ENCODE measurements around the gene CLCN5. TPM values are rescaled to one million over a fixed set of nuclear protein-coding genes. Genes with fewer than 3 reads are reported as not detected.

Gene CLCN5
- 10 to 100 TPM in 3 of 4 donors, 1 to 10 TPM in 1; 2.5 to 20.3 (median 17.2) TPM for total RNA-seq

GRCh38 chrX:49922291-49923241, at the start of gene CLCN5:
Gene CLCN5, plus strand, starts transcription at chrX:49922596. Its CDS starts 2,703 bp downstream, at chrX:49925299.
- H3K27ac ChIP-seq: peak within 1 kb of the TSS; percentile 65 to 79 (median 75)
- no peaks in the 10 kb centered on the region for H3K27me3 ChIP-seq
- TF ChIP-seq POLR2A (IDR thresholded peaks at IDR 0.05) (peak in 1 of 2 donors; percentile 35), CTCF (IDR thresholded peaks at IDR 0.05) (no peak)
- peaks cover 0 to 4% (median 0%) of the 10 kb centered on the region in 4 donors for H3K9me3 ChIP-seq
- peak; percentile 90 to 98 (median 92) for DNase-seq
- H3K4me1 ChIP-seq: no peaks in the 10 kb centered on the region
- no peaks in the 10 kb centered on the region for H3K36me3 ChIP-seq
- H3K4me3 ChIP-seq: peak within 1 kb of the TSS; percentile 59 to 87 (median 71)

- Histone ChIP-seq H3K4me1 (no peaks in the 10 kb centered on the region), H3K27me3 (no peaks in the 10 kb centered on the region), H3K27ac (no peak overlapping the region), H3K9me3 (no peaks in the 10 kb centered on the region), H3K36me3 (no peaks in the 10 kb centered on the region), H3K4me3 (no peak overlapping the region)
- DNase-seq: peak in 1 of 3 donors; percentile 53
- TF ChIP-seq POLR2A (IDR thresholded peaks at IDR 0.05) (no peak), CTCF (IDR thresholded peaks at IDR 0.05) (peak; percentile 31 to 50 (median 44))
Observed at GRCh38 chrX:49876750-49877149, 45.6 kb upstream of the CLCN5 start.

- H3K36me3 ChIP-seq: no peaks in the 10 kb centered on the region
- H3K9me3 ChIP-seq: no peaks in the 10 kb centered on the region
- TF ChIP-seq CTCF (IDR thresholded peaks at IDR 0.05): no peak
- no peak overlapping the region for H3K4me3 ChIP-seq
- peak overlapping the region in 2 of 4 donors; percentile 79 to 82 for H3K27ac ChIP-seq
- H3K4me1 ChIP-seq: no peaks in the 10 kb centered on the region
- H3K27me3 ChIP-seq: no peaks in the 10 kb centered on the region
- no peak for DNase-seq
Observed at GRCh38 chrX:49877397-49878101, 44.8 kb upstream of the CLCN5 start.

GRCh38 chrX:49878128-49878833, 44.1 kb upstream of the CLCN5 start:
- peak overlapping the region; percentile 62 to 82 (median 80) for H3K27ac ChIP-seq
- no peak for DNase-seq
- H3K4me1 ChIP-seq: no peaks in the 10 kb centered on the region
- H3K36me3 ChIP-seq: no peaks in the 10 kb centered on the region
- TF ChIP-seq POLR2A (IDR thresholded peaks at IDR 0.05) (no peak), CTCF (IDR thresholded peaks at IDR 0.05) (no peak)
- no peaks in the 10 kb centered on the region for H3K9me3 ChIP-seq
- no peaks in the 10 kb centered on the region for H3K27me3 ChIP-seq
- H3K4me3 ChIP-seq: peak overlapping the region; percentile 62 to 69 (median 66)

All from Peyer's patch (tissue), 4 donors.